GM18502 (cell line): Measurements from ENCODE around the gene CERS6.

Source experiments
- ATAC-seq: cut with Tn5 transposase; IDR thresholded peaks from one replicate; pipeline ENCODE4 v1.9.1; 2021; ENCODE audit warnings: mild to moderate bottlenecking; ENCODE audit not compliant: unreplicated experiment, poor library complexity

Gene CERS6

GRCh38 chr2:168526641-168527040 lies 70.6 kb downstream of the CERS6 start:
- ATAC-seq, result no peak

GRCh38 chr2:168528016-168528415 lies 71.9 kb downstream of the CERS6 start:
- no peak for ATAC-seq

GRCh38 chr2:168528469-168528868 lies 72.4 kb downstream of the CERS6 start:
- ATAC-seq, result no peak

- ATAC-seq, result no peak
Observed at GRCh38 chr2:168529054-168529833, 73.2 kb downstream of the CERS6 start.

- ATAC-seq, result no peak
Observed at GRCh38 chr2:168529900-168530561, 74.0 kb downstream of the CERS6 start.

GRCh38 chr2:168530982-168531622 lies 75.0 kb downstream of the CERS6 start:
- peak; percentile 63 for ATAC-seq

GRCh38 chr2:168534926-168535325 lies 78.9 kb downstream of the CERS6 start:
- ATAC-seq, result no peak

- no peak for ATAC-seq
Observed at GRCh38 chr2:168536925-168537466, 80.9 kb downstream of the CERS6 start.

- no peak for ATAC-seq
Observed at GRCh38 chr2:168538133-168538532, 82.1 kb downstream of the CERS6 start.

GRCh38 chr2:168538534-168538933 lies 82.5 kb downstream of the CERS6 start:
- ATAC-seq, result no peak

GRCh38 chr2:168539945-168540344 lies 83.9 kb downstream of the CERS6 start:
- no peak for ATAC-seq

- ATAC-seq, result no peak
Observed at GRCh38 chr2:168541858-168542257, 85.8 kb downstream of the CERS6 start.

- no peak for ATAC-seq
Observed at GRCh38 chr2:168543037-168543436, 87.0 kb downstream of the CERS6 start.

GRCh38 chr2:168543935-168544334 lies 87.9 kb downstream of the CERS6 start:
- ATAC-seq, result no peak

GRCh38 chr2:168545439-168546082 lies 89.5 kb downstream of the CERS6 start:
- no peak for ATAC-seq

GRCh38 chr2:168550670-168551069 lies 94.6 kb downstream of the CERS6 start:
- no peak for ATAC-seq

GRCh38 chr2:168552450-168552856 lies 96.4 kb downstream of the CERS6 start:
- peak; percentile 99 for ATAC-seq

GRCh38 chr2:168555283-168555682 lies 99.2 kb downstream of the CERS6 start:
- no peak for ATAC-seq

GRCh38 chr2:168559187-168559586 lies 103.1 kb downstream of the CERS6 start:
- no peak for ATAC-seq

GRCh38 chr2:168560817-168561499 lies 104.9 kb downstream of the CERS6 start:
- ATAC-seq, result no peak
